Suprapubic skin (tissue), 4 donors: ENCODE results near the gene OGG1. TPM values are rescaled to one million over a fixed set of nuclear protein-coding genes. Genes with fewer than 3 reads are reported as not detected.

Experiments used
- DNase-seq, 2 donors: peaks; one replicate each; pipeline ENCODE4 v3.0.0-alpha.2; 2019; ENCODE audit warnings: low spot score in 2 of 2
- H3K27ac ChIP-seq: fragments of 200-600 bp; sonication (generic); one replicate; pipeline ENCODE4 v1.5.1; 2019
- H3K27me3 ChIP-seq: fragments of 200-600 bp; sonication (generic); one replicate; pipeline ENCODE4 v1.5.1; 2019
- H3K36me3 ChIP-seq: fragments of 200-600 bp; sonication (generic); one replicate; pipeline ENCODE4 v1.5.1; 2019
- H3K4me1 ChIP-seq: fragments of 200-600 bp; sonication (generic); one replicate; pipeline ENCODE4 v1.5.1; 2019
- H3K4me3 ChIP-seq: fragments of 200-600 bp; sonication (generic); one replicate; pipeline ENCODE4 v1.5.1; 2019; ENCODE audit warnings: mild to moderate bottlenecking
- H3K9me3 ChIP-seq: fragments of 200-600 bp; sonication (generic); one replicate; pipeline ENCODE4 v1.5.1; 2019
- CTCF ChIP-seq, 2 donors: fragments of 200-600 bp in 1 of 2; fragments of 450-650 bp in 1 of 2; sonication (generic) in 1 of 2; IDR thresholded peaks; one replicate each; pipeline ENCODE4 v1.5.1; 2016 to 2019; ENCODE audit warnings: antibody characterized with exemption in 2 of 2, mild to moderate bottlenecking in 1 of 2, moderate library complexity in 1 of 2
- EP300 ChIP-seq: sonication (generic); formaldehyde crosslinking; IDR thresholded peaks from one replicate; pipeline ENCODE4 v1.6.1; 2017; ENCODE audit warnings: antibody characterized with exemption
- POLR2A ChIP-seq, 2 donors: fragments of 450-650 bp; IDR thresholded peaks; one replicate each; pipeline ENCODE4 v1.6.1; 2017; ENCODE audit warnings: antibody characterized with exemption in 2 of 2, mild to moderate bottlenecking in 2 of 2, moderate library complexity in 2 of 2
- POLR2AphosphoS5 ChIP-seq, 3 donors: sonication (generic); formaldehyde crosslinking; IDR thresholded peaks; one replicate each; pipeline ENCODE4 v1.6.1; 2017; ENCODE audit warnings: antibody characterized with exemption in 3 of 3
- WGBS: methylation state at CpG from one replicate; pipeline ENCODE4 v1.1.5; 2018; 5-methylcytosine and 5-hydroxymethylcytosine counted together
- total RNA-seq, 4 donors: library from RNA; depleted of rRNA; stranded (reverse); fragments of >200 nt; gene quantifications; one replicate each; pipeline ENCODE4 v1.1.0, GENCODE V29; 2016

Gene OGG1
- total RNA-seq, 4 donors from 2014 or later: 15.7 to 29.6 (median 25.5) TPM

- peak within 1 kb of the TSS; percentile 85 for H3K4me3 ChIP-seq
- peaks cover 28% of the 10 kb centered on the region for H3K4me1 ChIP-seq
- WGBS: under 1% methylated on average over 36 of the region's 65 CpGs
- H3K9me3 ChIP-seq: no peaks in the 10 kb centered on the region
- TF ChIP-seq POLR2A (IDR thresholded peaks at IDR 0.05) (peak; percentile 17 to 65), CTCF (IDR thresholded peaks at IDR 0.05) (peak in 1 of 2 donors; percentile 17), POLR2AphosphoS5 (IDR thresholded peaks at IDR 0.05) (peak in 2 of 3 donors; percentile 70 to 85), EP300 (no peak)
- peaks cover 29% of the 10 kb centered on the region for H3K36me3 ChIP-seq
- DNase-seq: peak; percentile 96
- peak within 1 kb of the TSS; percentile 93 for H3K27ac ChIP-seq
- no peaks in the 10 kb centered on the region for H3K27me3 ChIP-seq
These were observed 42.8 kb downstream of the OGG1 start, which contains the start of the genes ARPC4 and TADA3 for GRCh38 chr3:9792405-9793160. ARPC4 (plus strand) TSS chr3:9793082; CDS start chr3:9793122, 40 bp downstream. TADA3 (minus strand) TSS chr3:9792473; CDS start chr3:9791466, 1,007 bp downstream.

GRCh38 chr3:9793161-9793781, 43.5 kb downstream of the OGG1 start:
- peaks cover 30% of the 10 kb centered on the region for H3K36me3 ChIP-seq
- 3% methylated on average over 14 of the region's 23 CpGs for WGBS
- no peaks in the 10 kb centered on the region for H3K9me3 ChIP-seq
- H3K27ac ChIP-seq: peak overlapping the region; percentile 93
- no peak for TF ChIP-seq EP300
- TF ChIP-seq CTCF (IDR thresholded peaks at IDR 0.05): no peak
- no peak for TF ChIP-seq POLR2A (IDR thresholded peaks at IDR 0.05)
- TF ChIP-seq POLR2AphosphoS5 (IDR thresholded peaks at IDR 0.05): no peak
- no peaks in the 10 kb centered on the region for H3K27me3 ChIP-seq
- no peak for DNase-seq
- H3K4me1 ChIP-seq: peaks cover 28% of the 10 kb centered on the region
- peak overlapping the region; percentile 85 for H3K4me3 ChIP-seq

- no peaks in the 10 kb centered on the region for H3K9me3 ChIP-seq
- WGBS: 93% methylated on average over 11 of the region's 11 CpGs
- H3K36me3 ChIP-seq: peaks cover 30% of the 10 kb centered on the region
- H3K4me3 ChIP-seq: no peak overlapping the region
- TF ChIP-seq CTCF (IDR thresholded peaks at IDR 0.05): no peak
- TF ChIP-seq EP300: no peak
- TF ChIP-seq POLR2A (IDR thresholded peaks at IDR 0.05): no peak
- TF ChIP-seq POLR2AphosphoS5 (IDR thresholded peaks at IDR 0.05): no peak
- no peak overlapping the region for H3K27ac ChIP-seq
- H3K4me1 ChIP-seq: peaks cover 28% of the 10 kb centered on the region
- DNase-seq: no peak
- H3K27me3 ChIP-seq: no peaks in the 10 kb centered on the region
These were observed 44.6 kb downstream of the OGG1 start for GRCh38 chr3:9794400-9794799.

GRCh38 chr3:9795207-9795606, 45.5 kb downstream of the OGG1 start:
- Histone ChIP-seq H3K9me3 (no peaks in the 10 kb centered on the region), H3K27ac (no peak overlapping the region), H3K4me3 (no peak overlapping the region), H3K36me3 (peaks cover 32% of the 10 kb centered on the region), H3K27me3 (no peaks in the 10 kb centered on the region), H3K4me1 (peaks cover 28% of the 10 kb centered on the region)
- no peak for TF ChIP-seq CTCF (IDR thresholded peaks at IDR 0.05)
- no peak for TF ChIP-seq POLR2AphosphoS5 (IDR thresholded peaks at IDR 0.05)
- no peak for TF ChIP-seq POLR2A (IDR thresholded peaks at IDR 0.05)
- TF ChIP-seq EP300: no peak
- no peak for DNase-seq
- WGBS: 67% methylated on average over 5 of the region's 5 CpGs
